NCI-H82 treated with DMSO at 0.1 percent for 48 hours (cell line): ENCODE results near the gene LUZP4.
"Not testable (repeated sequence)": the region's sequence is repeated elsewhere in the genome, so short reads cannot be mapped to it uniquely, and the experiment has no call there.

ENCODE experiments used
- DNase-seq: peaks from one replicate; lab custom pipeline; 2025; ENCODE audit not compliant: unreplicated experiment; lab: John Stamatoyannopoulos, UW

LUZP4 gene, protein sequence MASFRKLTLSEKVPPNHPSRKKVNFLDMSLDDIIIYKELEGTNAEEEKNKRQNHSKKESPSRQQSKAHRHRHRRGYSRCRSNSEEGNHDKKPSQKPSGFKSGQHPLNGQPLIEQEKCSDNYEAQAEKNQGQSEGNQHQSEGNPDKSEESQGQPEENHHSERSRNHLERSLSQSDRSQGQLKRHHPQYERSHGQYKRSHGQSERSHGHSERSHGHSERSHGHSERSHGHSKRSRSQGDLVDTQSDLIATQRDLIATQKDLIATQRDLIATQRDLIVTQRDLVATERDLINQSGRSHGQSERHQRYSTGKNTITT

DNA sequence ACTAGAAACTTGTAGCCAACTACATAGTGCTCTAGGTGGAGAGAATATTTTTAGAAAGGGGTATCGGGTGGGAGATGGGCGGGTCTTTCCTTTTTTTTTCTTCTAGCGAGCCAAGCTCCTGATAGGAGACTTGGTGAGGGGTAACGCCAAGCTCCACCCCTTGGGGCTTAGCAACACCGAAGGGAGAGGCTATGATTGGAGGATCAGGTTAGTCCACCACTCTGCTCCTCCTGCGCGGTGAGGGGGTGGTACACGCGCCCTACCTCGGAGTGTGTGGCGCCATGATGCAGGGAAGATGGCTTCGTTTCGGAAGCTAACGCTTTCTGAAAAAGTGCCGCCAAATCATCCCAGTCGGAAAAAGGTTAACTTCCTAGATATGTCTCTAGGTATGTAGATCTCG lies at the start of gene LUZP4:
LUZP4 (plus strand) TSS at position 251 of the 400 bp plus-strand sequence; CDS start at position 296, 45 bp downstream.
- DNase-seq: no peak

DNA sequence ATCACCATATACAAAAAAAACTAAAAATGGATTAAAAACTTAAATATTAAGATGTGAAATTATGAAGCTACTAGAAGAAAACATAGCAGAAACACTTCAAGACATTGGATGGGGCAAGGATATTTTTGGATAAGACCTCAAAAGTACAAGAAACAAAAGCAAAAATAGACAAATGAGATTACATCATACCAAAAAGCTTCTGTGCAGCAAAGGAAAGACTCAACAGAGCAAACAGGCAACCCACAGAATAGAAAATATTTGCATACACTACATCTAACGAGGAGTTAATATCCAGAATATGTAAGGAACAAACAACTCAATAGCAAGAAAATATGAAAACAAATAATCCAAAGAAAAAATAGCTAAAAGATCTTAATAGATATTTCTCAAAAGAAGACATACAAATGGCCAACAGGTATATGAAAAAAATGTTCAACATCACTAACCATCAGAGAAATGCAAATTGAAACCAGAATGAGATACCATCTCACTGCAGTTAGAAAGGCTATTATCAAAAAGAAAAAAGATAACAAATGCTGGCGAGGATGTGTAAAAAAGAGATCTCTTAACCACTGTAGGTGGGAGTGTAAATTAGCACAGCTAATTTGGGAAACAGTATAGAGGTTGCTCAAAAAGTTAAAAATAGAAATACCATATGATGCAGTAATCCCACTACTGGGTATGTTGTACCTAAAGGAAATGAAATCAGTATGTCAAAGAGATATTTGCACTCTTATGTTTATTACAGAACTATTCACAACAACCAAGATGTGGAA lies 37.9 kb upstream of the LUZP4 start:
- DNase-seq: no peak

DNA sequence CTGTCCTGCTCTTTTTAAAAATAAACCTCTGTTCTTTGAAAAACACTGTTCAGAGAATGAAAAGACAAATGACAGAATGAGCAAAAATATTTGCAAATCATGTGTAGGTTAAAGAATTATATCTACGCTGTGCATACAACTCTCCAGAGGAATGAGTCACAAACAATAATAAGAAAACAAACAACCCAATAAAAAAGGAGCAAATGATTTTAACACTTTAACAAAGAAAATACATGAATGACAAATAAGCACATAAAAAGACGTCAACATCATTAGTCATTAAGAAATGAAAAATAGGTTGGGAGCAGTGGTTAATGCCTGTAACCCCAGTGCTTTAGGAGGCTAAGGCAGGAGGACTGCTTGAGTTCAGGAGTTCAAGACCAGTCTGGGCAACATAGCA lies 34.5 kb upstream of the LUZP4 start:
- DNase-seq: no peak

DNA sequence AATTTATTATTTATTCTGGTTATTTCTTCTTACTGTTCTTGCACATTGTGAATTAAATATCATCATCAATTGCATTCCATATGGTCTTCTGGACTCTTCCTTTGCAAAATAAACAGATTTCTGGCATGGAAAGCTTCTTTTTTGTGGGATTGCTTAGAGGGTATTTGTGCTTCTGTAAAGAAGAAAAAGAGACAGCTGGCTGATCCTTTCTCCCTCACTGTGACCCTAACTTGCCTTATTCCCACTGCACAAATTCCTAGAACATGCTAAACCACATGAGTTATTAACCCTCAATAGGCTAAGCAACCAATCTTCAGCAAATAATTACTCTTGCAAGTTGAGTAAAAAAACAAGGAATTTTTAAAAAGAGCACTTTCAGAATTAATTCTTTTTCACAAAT lies 31.8 kb upstream of the LUZP4 start:
- DNase-seq: no peak

DNA sequence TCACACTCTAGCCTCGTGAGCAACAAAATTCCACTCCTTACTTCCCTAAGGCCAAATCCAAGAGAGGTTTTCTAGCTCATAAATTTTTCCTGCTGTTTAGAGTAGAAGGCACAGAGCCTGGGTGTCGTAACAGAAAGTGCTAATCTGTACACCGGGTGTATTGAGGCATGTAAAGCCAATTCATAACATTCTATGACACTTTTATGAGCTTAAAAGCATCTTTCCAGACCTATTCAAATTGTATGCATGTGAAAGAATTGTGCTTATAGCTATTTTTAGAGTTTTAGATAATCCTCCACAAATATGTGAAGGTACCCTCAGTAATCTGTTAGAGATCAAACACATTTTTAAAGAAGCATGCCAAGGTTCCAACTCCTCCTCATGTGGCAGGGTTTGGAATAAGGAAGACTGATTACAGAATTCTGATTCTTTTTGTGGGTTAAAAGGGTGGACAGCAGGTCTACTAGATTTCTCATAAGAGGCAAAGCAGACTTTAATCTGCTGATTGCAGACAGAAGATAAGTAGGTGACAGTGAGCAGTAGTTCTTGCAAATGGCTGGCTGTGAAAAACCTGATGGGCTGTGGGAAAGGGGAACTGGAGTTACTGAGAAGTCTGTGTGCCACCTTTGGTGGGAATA lies 30.2 kb upstream of the LUZP4 start:
- DNase-seq: no peak

DNA sequence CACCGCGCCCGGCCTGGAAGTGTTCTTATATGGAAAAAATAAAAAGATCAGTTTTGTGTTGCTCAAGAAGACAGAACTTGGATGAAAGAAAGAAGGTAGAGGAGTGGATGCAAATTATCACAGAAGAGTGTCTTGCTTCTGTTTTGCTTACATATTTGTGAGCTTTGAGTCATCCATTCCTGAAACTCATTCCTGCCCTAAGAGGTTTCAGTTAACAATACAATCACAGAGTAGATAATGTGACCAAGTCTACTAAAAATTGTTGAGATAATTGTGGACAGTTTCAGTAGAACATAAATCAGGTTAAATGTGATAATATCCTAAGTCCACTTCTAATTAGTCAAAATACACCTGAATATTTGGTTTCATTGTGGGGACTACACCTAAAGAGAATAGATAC lies 29.2 kb upstream of the LUZP4 start:
- no peak for DNase-seq

DNA sequence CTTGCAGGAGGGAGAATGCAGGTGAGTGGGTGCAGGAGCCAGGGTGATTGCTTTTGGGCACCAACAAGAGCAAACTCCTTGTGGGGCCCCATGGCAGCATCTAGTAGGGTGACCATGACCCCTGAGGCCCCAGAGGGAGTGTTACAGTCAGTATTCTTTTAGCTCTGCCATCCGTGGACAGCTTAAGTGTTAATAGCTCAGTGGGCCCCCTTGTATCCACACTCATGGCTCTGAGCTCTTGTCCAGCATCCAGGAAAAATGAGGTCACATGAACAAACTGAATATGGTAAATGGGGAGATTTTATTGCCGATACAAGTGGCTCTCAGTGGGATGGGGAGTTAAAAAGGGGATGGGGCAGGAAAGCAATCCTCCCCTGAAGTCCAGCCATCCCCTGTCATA lies 28.4 kb upstream of the LUZP4 start:
- DNase-seq: no peak

DNA sequence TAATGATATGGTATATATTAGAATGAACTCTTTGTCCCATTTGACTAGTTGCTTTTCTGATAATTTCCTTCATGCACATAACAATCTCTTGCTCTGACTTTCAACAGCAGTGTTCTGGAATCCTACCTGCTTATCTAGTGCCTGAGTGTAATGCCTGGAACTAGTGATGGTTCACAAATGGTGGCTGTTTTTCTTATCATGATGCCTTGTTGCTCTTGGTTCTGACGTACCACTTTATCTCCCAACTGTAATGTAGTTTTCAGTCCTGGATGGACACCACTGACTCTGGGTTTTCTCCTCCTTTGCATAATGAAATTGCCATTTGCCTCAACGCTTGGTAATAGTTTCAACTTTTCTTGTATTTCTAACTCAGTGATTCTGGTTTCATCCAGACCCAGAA lies 25.5 kb upstream of the LUZP4 start:
- DNase-seq: no peak

DNA sequence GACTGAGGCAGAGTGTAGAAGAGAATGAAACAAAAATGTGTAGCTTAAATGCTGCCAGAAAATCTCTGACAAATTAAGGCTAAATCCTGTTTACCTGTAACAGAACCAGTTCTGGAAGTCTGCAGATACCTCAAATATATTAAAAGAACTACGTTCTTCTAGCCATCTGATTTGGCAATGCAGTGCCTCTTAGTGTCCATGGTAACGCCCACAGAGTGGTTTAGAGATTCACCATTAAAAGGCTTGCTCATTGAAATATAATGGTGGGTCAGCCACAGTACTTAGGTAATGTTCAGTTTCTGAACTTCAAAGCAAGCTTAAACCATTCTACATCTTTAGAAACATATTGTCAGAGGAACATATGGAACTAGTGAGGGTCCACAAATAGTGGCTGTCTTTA lies 23.2 kb upstream of the LUZP4 start:
- no peak for DNase-seq

DNA sequence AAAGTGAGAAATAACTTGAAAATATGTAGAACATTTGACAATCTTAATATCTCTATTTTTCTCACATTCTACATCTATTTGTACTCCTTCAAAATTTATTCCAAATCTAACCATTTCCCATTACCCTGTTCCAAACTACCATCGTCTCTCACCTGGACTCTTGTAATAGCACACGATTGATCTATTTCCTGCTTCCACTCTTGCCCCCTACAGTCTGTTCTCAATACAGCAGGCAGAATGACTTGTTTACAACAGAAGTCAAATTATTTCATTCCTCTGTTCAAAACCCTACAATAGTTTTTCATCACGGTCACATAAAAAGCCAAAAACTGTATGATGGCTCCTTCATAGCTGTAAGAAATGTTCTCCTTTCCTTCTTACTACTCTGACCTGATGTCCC lies 21.1 kb upstream of the LUZP4 start:
- no peak for DNase-seq

DNA sequence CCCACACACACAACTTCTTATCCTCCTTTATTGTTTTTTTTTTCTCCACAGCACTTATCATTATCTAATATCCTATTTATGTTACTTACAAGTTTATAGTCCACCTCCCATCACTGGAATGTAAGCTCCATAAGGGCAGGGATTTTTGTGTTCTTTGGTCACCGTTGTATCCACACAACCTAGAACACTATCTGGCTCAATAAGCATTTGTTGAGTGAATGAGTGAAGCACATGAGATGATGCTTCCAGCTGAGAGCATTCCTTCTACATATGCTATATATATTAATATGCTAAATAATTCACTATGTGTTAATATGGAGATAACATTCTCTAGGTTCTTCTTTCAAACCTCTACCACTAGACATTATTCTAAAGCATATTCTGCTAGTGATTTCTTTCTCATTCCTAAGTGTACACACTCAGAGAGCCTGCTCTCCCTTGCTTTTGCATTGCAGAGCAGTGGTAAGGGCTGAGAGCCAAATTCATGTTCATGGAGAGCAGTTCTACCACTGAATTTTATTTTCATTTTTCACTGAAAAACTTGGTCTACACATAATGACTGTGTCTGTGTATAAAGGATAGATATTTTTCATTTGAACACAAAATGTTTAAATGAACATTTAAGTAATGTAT lies 20.3 kb upstream of the LUZP4 start:
- DNase-seq: no peak

DNA sequence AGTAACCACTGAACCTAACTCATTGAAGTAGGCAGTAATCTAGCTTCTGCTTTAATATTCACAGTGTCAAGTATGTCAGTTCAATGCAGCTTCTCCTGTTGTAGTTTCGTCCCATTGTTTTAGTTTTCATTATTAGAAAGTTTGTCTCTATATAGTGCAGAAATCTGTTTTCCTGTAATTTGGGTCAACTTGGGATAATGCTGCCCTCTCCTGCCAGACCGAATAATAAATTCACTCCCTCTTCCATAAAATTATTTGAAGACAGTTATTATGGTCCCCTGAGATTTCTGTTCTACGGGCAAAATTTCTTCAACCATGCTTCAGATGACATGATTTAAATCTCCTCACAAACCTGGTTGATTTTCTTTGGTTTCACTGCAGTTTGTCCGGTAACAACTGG lies 4.6 kb upstream of the LUZP4 start:
- DNase-seq: no peak

DNA sequence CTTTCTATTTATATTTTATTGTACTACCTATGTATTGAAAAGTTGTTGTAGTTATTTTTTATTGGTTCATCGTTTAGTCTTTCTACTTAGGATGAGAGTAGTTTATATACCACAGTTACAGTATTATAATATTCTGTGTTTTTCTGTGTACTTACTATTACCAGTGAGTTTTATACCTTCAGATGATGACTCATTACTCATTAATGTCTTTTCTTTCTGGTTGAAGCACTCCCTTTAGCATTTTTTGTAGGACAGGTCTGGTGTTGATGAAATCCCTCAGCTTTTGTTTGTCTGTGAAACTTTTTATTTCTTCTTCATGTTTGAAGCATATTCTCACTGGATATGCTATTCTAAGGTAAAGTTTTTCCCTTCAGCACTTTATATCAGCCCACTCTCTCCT lies 7.7 kb downstream of the LUZP4 start:
- DNase-seq: no peak

DNA sequence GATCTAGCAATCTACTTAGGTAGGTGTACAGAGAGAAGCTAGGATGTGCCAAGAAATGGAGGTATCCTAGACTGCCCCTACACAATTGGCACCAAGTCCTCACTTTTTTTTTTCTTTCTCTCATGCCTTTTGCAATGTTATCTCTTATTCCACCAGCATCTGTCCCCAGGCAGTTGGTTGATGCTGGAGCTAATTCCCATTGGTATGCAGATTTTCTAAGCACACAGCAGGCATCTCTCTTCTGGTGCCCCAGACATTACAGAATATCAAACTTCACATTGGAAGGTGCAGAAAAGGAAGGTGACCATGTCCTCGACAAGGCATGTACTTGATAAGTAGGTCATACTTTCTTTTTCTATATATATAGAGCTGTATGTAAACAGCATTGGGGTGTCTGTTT lies 21.6 kb downstream of the LUZP4 start:
- DNase-seq: no peak

DNA sequence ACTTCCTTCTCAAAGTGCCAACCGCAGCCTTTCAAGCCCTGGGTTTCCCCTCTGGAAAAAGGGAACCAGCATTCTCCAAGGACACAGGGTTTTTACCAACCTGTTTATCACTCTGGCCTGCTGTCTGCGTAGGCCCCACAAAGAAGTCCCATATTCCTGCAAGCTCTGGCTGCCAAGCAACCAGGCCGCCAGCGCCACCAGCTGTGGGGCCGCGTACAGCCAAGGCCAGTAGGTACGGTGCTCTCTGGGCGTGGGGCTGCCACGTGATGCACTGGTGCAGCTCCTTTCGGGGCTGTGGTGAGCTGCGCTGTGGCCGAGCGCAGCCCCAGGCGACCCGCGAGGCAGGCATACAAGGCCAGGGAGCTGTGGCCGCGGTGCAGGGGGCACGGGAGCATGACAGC lies 22.1 kb downstream of the LUZP4 start:
- DNase-seq: no peak

DNA sequence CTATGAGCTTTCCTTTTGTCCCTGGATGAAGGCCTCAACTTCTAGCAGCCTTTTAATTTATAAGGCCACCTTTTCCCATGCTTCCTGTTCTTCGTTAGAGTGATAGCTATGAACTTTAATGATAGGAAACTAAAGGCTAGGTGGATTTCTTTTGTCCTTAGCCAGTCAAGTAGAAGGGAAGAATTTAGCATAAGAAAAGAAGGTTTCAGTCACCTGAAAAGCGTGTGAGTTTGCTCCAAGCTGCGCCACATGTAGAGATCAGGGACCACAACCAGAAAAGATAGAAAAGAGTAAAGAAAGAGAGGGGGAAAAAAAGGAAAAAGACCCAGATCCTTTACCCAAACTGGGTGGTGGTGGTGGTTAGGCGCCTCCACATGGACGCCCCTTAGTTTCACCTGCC lies 28.6 kb downstream of the LUZP4 start:
- DNase-seq: no peak

DNA sequence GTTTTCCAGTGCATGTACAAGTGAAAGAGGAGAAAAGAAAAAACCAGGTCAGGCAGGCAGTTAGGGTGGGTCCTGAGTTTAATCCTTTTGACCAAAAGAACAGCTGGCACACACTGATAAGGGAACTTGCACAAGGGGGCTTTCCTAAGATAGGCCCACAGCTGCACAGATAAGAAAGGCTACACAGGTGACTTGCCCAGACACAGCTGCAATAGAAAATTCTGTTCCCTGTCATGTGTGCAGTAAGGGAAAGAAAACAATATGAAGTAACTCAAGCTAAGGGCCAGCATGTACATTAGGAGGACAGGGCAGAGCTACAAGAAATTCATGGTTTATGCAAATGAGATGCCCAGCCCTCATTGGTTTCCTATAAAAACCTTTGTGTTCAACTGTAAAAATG lies 32.9 kb downstream of the LUZP4 start:
- DNase-seq: no peak

DNA sequence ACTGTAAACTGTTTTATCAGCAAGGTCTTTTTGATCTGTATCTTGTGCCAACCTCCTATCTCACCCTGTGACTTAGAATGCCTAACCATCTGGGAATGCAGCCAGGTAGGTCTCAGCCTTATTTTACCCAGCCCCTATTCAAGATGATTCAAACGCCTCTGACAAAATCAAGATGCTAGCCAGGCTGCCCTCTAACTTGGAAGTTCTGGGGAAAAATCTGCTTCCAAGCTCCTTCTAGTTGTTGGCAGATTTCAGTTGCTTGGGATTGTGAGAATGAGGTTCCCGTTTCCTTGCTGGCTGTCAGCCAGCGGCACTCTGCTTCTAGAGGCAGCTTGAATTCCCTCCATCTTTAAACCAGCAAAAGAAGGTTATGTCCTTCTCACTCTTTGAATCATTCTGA lies 34.7 kb downstream of the LUZP4 start:
- DNase-seq: no peak

DNA sequence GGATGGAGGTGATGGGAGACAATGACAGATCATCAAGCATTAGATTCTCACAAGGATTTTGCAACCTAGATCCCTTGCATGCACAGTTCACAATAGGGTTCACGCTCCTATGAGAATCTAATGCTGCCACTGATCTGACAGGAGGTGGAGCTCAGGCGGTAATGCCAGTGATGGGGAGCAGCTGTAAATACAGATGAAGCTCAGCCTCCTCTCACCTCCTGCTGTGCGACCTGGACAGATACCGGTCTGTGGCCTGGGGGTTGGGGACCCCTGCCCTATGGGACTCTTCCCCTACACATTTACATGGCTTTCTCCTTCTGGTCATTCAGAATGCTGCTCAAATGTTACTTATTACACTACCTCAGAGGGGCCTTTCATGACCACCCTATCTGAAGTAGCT lies 39.8 kb downstream of the LUZP4 start:
- not testable (repeated sequence) for DNase-seq

DNA sequence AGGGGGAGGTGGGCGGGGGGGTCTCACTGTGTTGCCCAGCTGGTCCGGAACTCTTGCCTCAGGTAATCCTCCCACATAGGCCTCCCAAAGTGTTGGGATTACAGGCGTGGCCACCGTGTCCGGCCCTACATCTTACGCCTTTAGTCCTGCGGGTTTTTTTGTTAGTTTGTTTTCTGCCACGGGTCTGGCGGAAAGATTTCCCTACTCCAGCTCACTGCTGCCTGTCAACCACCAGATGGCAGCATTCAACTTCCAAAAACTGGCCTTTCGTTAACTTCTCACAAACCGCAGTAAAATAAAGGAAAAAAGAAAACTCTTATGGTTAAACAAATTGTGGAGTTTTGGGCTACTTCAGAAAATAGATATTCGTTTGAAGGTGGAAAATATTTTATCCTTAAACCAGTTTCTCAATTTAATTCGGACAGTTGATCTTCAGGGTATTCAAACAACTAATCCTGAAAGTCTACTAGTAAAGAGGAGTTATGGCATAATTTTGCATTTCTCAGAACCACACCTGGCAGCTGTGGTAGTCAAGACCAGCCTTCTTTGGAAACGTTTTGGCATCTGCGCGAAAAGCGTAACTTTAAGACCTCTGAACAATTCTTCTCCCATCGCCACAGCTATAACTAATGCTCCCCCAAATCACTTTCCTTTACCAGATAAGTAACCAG lies 41.1 kb downstream of the LUZP4 start:
- DNase-seq: peak; percentile 34

DNA sequence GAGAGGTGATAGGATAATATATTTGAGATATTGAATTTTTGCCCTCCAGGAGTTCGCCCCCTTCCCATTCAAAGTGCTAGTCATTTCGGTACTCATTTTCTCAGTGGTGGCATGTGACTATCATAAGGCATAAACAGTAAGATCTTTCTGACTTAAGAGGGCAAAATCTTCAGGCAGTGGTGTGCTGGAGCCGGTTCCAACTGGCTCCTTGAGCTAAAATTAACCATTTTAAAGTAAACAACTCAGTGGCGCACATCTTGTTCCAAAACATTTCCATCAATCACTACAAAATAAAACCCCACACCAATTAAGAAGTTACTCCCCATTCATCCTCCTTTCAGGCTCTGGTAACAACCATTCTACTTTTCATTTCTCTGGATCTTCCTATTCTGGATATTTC lies 43.3 kb downstream of the LUZP4 start:
- DNase-seq: no peak
